PC-3 (cell line): ENCODE data around the gene KAZN. TPM values are rescaled to one million over a fixed set of nuclear protein-coding genes. Genes with fewer than 3 reads are reported as not detected.

Experiments
- ATAC-seq: fragments of 200-7000 bp; cut with Tn5 transposase; 2 replicates; pipeline ENCODE4 v1.9.1; 2020; ENCODE audit warnings: mild to moderate bottlenecking, moderate library complexity
- BruUV-seq: library from RNA; stranded (reverse); fragments of 400-500 nt; replicated peaks from 2 replicates; lab custom pipeline; 2021; lab: Mats Ljungman, UMichigan
- CTCF ChIA-PET: fragments of 300-600 bp; sonication (Branson Sonifier 250); formaldehyde crosslinking; loops from one replicate; lab custom pipeline; 2022; ENCODE audit warnings: antibody characterized with exemption; lab: Charles Lee
- POLR2A ChIA-PET: fragments of 300-600 bp; sonication (Branson Sonifier 250); formaldehyde crosslinking; loops from one replicate; lab custom pipeline; 2022; ENCODE audit warnings: antibody characterized with exemption; ENCODE audit not compliant: unreplicated experiment; lab: Charles Lee
- DNase-seq: peaks from one replicate; pipeline ENCODE4 v3.0.0-alpha.2; 2015
- H2AFZ ChIP-seq: fragments of 300-600 bp; sonication (generic); 2 replicates; pipeline ENCODE4 v1.6.0; 2016; ENCODE audit warnings: antibody characterized with exemption, low read length
- H3F3A ChIP-seq: fragments of 300-600 bp; sonication (generic); one replicate; pipeline ENCODE4 v1.6.0; 2017; ENCODE audit warnings: antibody characterized with exemption, low read length, control low read depth, mild to moderate bottlenecking; ENCODE audit not compliant: unreplicated experiment
- H3K27ac ChIP-seq: fragments of 300-600 bp; sonication (generic); 2 replicates; pipeline ENCODE4 v1.5.1; 2016; ENCODE audit warnings: mild to moderate bottlenecking, low read length
- H3K27me3 ChIP-seq: fragments of 300-600 bp; sonication (generic); 2 replicates; pipeline ENCODE4 v1.6.1; 2016; ENCODE audit warnings: low read length, mixed read lengths
- H3K36me3 ChIP-seq: fragments of 300-600 bp; sonication (generic); 2 replicates; pipeline ENCODE4 v1.6.1; 2016; ENCODE audit warnings: low read depth, mixed run types, low read length, mixed read lengths
- H3K4me1 ChIP-seq: fragments of 300-600 bp; sonication (generic); 2 replicates; pipeline ENCODE4 v1.5.1; 2016; ENCODE audit warnings: low read length; ENCODE audit not compliant: insufficient read depth
- H3K4me2 ChIP-seq: fragments of 300-600 bp; sonication (generic); 2 replicates; pipeline ENCODE4 v1.6.0; 2016; ENCODE audit warnings: low read length
- H3K4me3 ChIP-seq: fragments of 300-600 bp; sonication (generic); 2 replicates; pipeline ENCODE4 v1.5.1; 2016; ENCODE audit warnings: mild to moderate bottlenecking, low read length, mixed read lengths
- H3K79me2 ChIP-seq: fragments of 300-600 bp; sonication (generic); 2 replicates; pipeline ENCODE4 v1.6.1; 2017; ENCODE audit warnings: low read length, mixed read lengths
- H3K9ac ChIP-seq: fragments of 300-600 bp; sonication (generic); 2 replicates; pipeline ENCODE4 v1.6.0; 2016; ENCODE audit warnings: mild to moderate bottlenecking, low read length
- H3K9me2 ChIP-seq: fragments of 300-600 bp; sonication (generic); replicated peaks from 2 replicates; pipeline ENCODE4 v1.6.1; 2016; ENCODE audit warnings: mixed run types, low read length, mixed read lengths
- H3K9me3 ChIP-seq: fragments of 300-600 bp; sonication (generic); 2 replicates; pipeline ENCODE4 v1.6.1; 2016; ENCODE audit warnings: low read length, mixed read lengths
- H4K20me1 ChIP-seq: fragments of 300-600 bp; sonication (generic); 2 replicates; pipeline ENCODE4 v1.6.1; 2016; ENCODE audit warnings: low read length, mixed read lengths
- CTCF ChIP-seq: fragments of 300-600 bp; sonication (generic); conservative IDR thresholded peaks from 2 replicates; pipeline ENCODE4 v1.5.1; 2017; ENCODE audit warnings: antibody characterized with exemption, low read depth, mild to moderate bottlenecking, low read length
- EZH2 ChIP-seq: fragments of 300-600 bp; sonication (generic); IDR thresholded peaks from one replicate; pipeline ENCODE4 v1.6.1; 2017; ENCODE audit warnings: antibody characterized with exemption, mild to moderate bottlenecking, low read length; ENCODE audit not compliant: unreplicated experiment
- EZH2phosphoT487 ChIP-seq: fragments of 300-600 bp; sonication (generic); IDR thresholded peaks from 2 replicates; pipeline ENCODE4 v1.6.1; 2018; ENCODE audit warnings: mild to moderate bottlenecking, antibody characterized with exemption, low read length, borderline replicate concordance
- intact Hi-C: fragments of 100-400 bp; cut with micrococcal nuclease; formaldehyde crosslinking; loops from 2 replicates; pipeline ENCODE4 v1.9.0; 2023
- total RNA-seq: library from RNA; depleted of rRNA; stranded (reverse); fragments of >200 nt; gene quantifications from 2 replicates; pipeline ENCODE4 v1.2.3, GENCODE V29; 2014

KAZN gene
- total RNA-seq, 1 experiment from 2014 or later, result 2.0 TPM

GRCh38 chr1:14735841-14736240 lies 137.4 kb downstream of the KAZN start:
- TF ChIP-seq CTCF (no peak), EZH2phosphoT487 (no peak), EZH2 (no peak)
- Histone ChIP-seq H3K4me3 (no peak overlapping the region), H3K79me2 (no peaks in the 10 kb centered on the region), H4K20me1 (no peaks in the 10 kb centered on the region), H3K4me1 (peaks cover 35% of the 10 kb centered on the region), H3K9ac (no peak overlapping the region), H3K4me2 (no peak overlapping the region), H3K9me3 (no peaks in the 10 kb centered on the region), H3K27me3 (no peaks in the 10 kb centered on the region), H3K9me2 (no peaks in the 10 kb centered on the region), H3F3A (no peaks in the 10 kb centered on the region), H2AFZ (no peak overlapping the region), H3K36me3 (no peaks in the 10 kb centered on the region), H3K27ac (no peak overlapping the region)
- ChIA-PET CTCF (no interaction called here), POLR2A (no interaction called here)
- BruUV-seq, result no TSS peak
- ATAC-seq, result no peak
- intact Hi-C loops, result loop anchor here (5.0 to 10.0 kb wide), 2 partner anchors 84 to 131 kb away; no protein-coding TSS in a partner anchor
- DNase-seq, result no peak

- Histone ChIP-seq H3K9me3 (no peaks in the 10 kb centered on the region), H3K4me3 (no peak overlapping the region), H3K9me2 (no peaks in the 10 kb centered on the region), H3K9ac (peak overlapping the region; percentile 47; the same call in 1 of the 2 replicates), H3K27ac (peak overlapping the region; percentile 83), H3F3A (no peaks in the 10 kb centered on the region), H3K27me3 (no peaks in the 10 kb centered on the region), H4K20me1 (no peaks in the 10 kb centered on the region), H2AFZ (no peak overlapping the region), H3K4me2 (peak overlapping the region; percentile 73), H3K36me3 (no peaks in the 10 kb centered on the region), H3K79me2 (no peaks in the 10 kb centered on the region), H3K4me1 (peaks cover 40% of the 10 kb centered on the region)
- peak; percentile 43 for DNase-seq
- intact Hi-C loops, result loop anchor here (5.0 to 10.0 kb wide), 2 partner anchors 85 to 133 kb away; no protein-coding TSS in a partner anchor
- POLR2A ChIA-PET, result no interaction called here
- TF ChIP-seq CTCF (no peak), EZH2 (no peak), EZH2phosphoT487 (no peak)
- CTCF ChIA-PET, result no interaction called here
- BruUV-seq, result no TSS peak
- ATAC-seq, result no peak
Measured at GRCh38 chr1:14737561-14738094, 139.1 kb downstream of the KAZN start.

GRCh38 chr1:14738235-14738634 lies 139.8 kb downstream of the KAZN start:
- H3K4me1 ChIP-seq, result peaks cover 45% of the 10 kb centered on the region
- H3K9me2 ChIP-seq, result no peaks in the 10 kb centered on the region
- TF ChIP-seq EZH2phosphoT487 (no peak), EZH2 (no peak), CTCF (no peak)
- ATAC-seq (peak; percentile 81), DNase-seq (peak; percentile 88)
- H3K27me3 ChIP-seq, result no peaks in the 10 kb centered on the region
- H3K4me3 ChIP-seq, result peak overlapping the region; percentile 25; the same call in 1 of the 2 replicates
- no peaks in the 10 kb centered on the region for H3K79me2 ChIP-seq
- H3K27ac ChIP-seq, result peak overlapping the region; percentile 83
- BruUV-seq, result no TSS peak
- H3K9me3 ChIP-seq, result no peaks in the 10 kb centered on the region
- peak overlapping the region; percentile 73 for H3K4me2 ChIP-seq
- no peaks in the 10 kb centered on the region for H3K36me3 ChIP-seq
- ChIA-PET CTCF (no interaction called here), POLR2A (no interaction called here)
- peak overlapping the region; percentile 47; the same call in 1 of the 2 replicates for H3K9ac ChIP-seq
- intact Hi-C loops, result loop anchor here (5.0 to 10.0 kb wide), 2 partner anchors 86 to 133 kb away; no protein-coding TSS in a partner anchor
- no peaks in the 10 kb centered on the region for H3F3A ChIP-seq
- H2AFZ ChIP-seq, result no peak overlapping the region
- no peaks in the 10 kb centered on the region for H4K20me1 ChIP-seq
